Measurements from ENCODE around the gene NSL1. TPM values are rescaled to one million over a fixed set of nuclear protein-coding genes. Genes with fewer than 3 reads are reported as not detected.

NSL1 gene
- total RNA-seq, 1 donor from 2014 or later: 50.3 TPM

DNA sequence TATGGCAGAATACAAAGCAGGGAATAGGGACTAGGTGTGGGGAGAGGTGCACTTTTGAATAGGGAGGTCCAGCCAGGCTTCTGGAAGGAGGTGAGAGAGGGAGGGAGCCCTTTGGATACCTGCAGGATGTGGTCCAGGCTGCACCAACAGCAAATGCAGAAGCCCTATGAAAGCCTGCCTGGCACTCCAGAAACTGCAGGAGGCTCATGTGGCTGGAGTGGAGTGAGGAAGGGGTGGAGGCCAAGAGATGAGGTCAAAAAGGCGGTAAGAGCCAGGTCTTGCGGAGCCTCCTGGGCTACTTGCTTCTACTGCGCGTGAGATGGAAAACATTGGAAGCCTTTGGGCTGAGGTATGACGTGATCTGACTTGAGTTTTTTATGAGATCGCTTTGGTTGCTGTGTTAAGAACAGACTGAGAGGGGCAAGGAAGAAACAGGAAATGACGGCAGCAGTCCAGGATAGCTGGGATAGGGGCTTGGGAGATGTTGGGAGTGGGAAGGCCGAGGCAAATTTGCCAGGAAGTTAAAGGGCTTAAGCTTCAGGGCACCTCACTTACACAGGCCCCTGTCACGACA is 87.5 kb downstream of the NSL1 start:
- DNase-seq (ENCODE audit: low spot score): no peak

GRCh38 chr1:212702672-212703071 is 88.9 kb downstream of the NSL1 start:
- DNase-seq (ENCODE audit: low spot score): no peak

- no peak for DNase-seq (ENCODE audit: low spot score)
These were observed 89.7 kb downstream of the NSL1 start for GRCh38 chr1:212701910-212702309.

GRCh38 chr1:212700892-212701819 is 90.4 kb downstream of the NSL1 start:
- peak; percentile 74 for DNase-seq (ENCODE audit: low spot score)

DNA sequence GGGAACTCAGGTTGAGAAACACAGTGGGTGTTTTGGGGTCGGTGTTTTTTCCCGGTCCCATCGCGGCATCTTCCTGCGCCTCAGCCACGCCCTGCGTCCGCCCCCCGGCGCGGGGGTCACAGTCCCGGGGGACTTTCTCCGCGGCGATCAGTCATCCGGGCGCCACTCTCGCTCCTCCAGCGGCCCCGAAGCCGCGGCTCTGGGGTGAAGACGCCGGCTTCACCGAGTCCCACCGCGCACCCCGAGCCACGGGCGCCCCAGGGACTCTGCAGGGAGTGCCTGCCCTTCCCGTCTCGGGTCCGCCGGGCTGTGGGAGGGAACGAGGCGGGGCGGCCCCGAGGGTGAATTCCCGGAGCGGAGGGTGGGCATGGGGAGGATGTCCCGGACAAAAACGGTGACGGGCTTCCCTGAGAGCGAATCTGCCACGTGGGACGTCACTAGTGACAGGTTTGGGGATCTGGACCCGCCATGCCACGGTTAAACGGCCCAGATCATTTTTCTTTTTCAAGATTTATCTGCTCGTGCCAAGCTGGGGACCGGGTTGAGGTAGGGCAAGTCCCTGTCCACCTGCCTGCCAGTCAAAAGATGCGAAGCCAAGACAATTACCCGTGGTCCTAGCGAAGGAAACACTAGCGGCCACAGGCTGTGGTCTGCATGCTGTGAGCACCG is 91.2 kb downstream of the NSL1 start:
- DNase-seq (ENCODE audit: low spot score): peak; percentile 50

GRCh38 chr1:212699625-212700222 is 91.9 kb downstream of the NSL1 start, which contains the start of gene BATF3:
Gene BATF3, minus strand, starts transcription at chr1:212699840. Its CDS starts 78 bp downstream, at chr1:212699762.
- peak; percentile 45 for DNase-seq (ENCODE audit: low spot score)

DNA sequence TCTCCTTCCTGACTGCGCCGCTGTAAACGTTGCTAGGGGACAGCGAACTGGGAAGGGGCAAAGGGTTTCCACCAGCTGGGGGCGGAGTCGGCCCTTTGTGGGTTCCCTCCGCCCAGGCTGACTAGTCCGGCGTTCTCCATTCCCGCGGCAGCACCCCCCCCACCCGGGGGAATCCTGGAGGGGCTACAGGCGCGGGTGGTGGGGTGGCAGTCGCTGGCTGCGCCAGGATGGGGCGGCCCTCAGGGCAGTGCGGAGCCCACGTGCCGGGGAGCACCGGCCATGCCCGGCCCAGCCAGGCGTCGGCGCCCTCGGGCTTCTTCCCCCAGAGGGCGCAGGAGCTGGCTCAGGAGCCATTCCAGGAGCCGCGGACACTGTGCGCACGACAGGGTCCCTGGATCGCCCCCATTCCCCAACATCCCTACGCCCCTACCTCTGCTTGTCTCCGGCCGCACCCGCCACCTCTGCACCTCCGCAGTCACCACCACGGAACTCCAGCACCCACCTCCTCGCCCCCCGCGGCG is 92.4 kb downstream of the NSL1 start:
- no peak for DNase-seq (ENCODE audit: low spot score)

- DNase-seq (ENCODE audit: low spot score): no peak
These were observed 93.0 kb downstream of the NSL1 start for GRCh38 chr1:212698467-212699103.

- DNase-seq (ENCODE audit: low spot score): no peak
These were observed 94.8 kb downstream of the NSL1 start for GRCh38 chr1:212696721-212697331.

DNA sequence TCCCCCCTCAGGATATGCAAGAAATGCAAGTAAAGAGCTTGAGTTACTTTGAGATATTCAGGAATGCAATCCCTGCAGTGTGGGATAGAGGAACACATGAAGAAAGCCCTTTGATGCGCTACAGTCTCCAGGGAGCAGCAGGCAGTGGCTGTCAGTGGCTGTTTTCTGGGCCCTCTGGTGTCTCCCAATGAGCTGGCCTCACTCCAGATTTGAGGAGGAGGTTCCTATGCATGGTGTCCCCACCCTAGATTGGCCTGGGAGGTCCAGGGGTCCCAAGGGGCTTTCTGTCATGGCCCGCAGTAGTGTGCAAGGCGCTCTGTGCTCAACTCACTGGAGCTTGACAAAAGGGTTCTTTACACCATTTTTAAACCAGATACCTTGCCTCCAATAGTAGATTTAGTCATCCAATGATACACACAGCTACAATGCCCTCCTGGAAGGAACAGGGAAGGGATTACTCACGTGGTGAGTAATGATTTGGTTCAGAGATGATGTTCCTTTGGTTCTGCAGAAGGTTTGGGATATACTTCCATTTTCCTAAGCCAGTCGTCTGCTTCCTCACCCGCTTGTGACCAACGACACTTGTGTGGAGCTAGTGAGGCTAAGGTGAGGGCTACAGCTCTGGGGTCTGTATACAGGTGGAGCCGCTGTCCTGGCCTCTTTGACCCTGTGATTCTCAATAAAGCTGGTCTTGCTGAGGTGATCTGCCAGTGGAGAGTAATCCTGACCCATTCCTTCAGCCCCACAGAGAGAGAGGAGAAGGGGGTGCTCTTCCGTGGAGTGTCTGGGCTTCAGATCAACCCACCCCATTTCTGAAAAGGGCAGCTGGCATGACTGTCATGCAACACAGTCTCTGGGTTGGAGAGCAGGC is 98.6 kb downstream of the NSL1 start:
- no peak for DNase-seq (ENCODE audit: low spot score)

GRCh38 chr1:212691561-212692071 is 100.0 kb downstream of the NSL1 start:
- DNase-seq (ENCODE audit: low spot score): no peak

GRCh38 chr1:212690816-212691403 is 100.7 kb downstream of the NSL1 start:
- DNase-seq (ENCODE audit: low spot score): no peak

DNA sequence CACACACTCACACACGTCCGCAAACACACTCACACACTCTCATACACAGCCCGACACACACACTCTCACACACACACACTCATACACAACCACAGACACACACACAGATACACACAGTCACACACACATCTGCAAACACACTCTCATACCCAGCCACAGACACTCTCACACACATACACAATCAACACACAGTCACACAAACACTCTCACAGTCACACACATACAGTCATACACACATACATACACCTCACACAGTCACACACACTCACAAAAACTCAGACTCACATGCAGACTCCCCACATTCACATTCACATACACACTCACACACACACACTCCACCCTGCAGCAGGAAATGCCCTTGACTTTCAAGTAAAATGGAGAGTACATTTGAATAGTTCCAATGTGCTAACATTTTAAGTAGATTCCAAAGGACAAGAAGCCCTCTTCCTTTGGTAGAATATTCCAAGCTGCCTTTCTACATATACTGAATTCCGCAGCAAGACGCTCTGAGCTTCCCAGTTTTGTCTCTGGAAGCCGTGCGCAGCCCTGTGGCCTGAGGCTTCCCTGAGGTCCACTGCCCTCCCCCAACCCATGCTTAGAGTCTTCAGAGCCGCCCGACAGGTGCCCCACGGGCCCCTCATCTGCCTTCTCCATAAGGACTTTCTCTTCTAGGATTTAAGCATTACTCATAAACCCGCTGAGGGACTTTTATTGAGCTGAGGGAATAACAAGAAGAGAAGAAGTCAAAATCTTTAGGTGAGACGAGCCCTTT is 101.6 kb downstream of the NSL1 start:
- peak; percentile 61 for DNase-seq (ENCODE audit: low spot score)

- peak; percentile 80 for DNase-seq (ENCODE audit: low spot score)
These were observed 102.3 kb downstream of the NSL1 start for GRCh38 chr1:212689196-212689725.

DNA sequence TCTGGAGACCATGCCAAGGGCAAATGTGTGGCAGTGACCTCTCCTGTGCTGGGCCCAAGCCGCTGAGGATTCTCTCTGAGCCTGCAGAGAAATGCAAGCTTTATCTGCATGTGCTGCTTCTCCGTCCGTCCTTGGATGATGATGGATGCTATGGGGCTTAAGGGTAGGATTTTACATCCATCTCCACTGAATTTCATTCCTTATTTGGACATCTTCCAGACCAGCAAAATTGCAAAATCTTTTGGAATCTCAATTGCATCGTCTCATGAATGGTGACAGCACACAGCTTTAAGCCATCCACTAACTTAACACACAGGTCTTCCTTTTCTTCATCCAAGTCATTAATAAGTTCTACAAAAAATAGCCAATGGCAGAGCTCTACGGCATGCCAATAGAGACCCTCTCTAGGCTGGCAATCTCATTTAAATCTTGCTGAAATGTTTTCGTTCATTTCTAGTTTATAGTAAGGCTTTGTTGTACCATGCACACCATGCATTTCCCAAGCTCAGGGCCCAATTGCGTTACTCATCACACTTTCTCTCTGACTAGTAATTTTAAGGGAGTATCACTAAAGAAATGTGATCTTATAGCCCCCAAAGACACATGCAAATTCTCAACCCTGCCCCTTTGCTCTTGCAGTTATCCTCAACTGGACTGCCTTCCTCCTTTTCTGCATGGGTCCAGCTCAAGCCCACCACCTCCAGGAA is 103.1 kb downstream of the NSL1 start:
- peak; percentile 94 for DNase-seq (ENCODE audit: low spot score)

DNA sequence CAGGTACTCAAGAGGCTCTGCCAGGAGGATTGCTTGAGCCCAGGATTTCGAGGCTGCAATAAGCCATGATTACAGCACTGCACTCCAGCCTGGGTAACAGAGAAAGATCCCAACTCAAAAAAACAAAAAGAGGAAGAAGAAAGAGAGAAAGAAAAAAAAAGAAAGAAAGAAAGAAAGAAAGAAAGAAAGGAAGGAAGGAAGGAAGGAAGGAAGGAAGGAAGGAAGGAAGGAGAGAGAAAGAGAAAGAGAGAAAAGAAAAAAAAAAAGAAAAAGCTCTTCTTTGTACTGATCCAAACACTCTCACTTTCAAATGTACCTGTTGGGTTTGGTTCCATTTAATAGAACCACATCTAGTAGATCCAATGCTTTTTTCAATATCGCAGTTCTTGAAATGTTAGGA is 103.8 kb downstream of the NSL1 start:
- DNase-seq (ENCODE audit: low spot score): no peak

DNA sequence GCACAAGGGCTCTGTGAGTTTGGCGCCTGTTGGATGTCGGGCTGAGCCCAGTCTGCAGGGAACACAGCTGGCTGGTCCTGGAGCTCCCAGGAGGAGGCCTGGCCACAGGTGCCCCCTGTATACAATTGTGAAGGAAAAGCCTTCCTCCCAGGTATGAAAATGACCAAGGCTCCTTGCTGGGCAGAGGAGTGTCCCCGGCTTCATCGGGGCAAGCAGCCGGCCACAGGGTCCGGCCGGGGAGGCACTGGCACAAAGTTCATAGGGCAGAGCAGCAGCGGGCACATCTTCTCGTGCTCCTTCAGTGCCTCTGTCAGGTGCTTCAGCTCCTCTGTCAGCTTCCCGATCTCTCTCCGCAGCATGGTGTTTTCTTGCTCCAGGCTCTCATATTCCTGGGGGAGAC is 105.0 kb downstream of the NSL1 start:
- DNase-seq (ENCODE audit: low spot score): no peak
